ENCODE measurements around the gene CIITA. TPM values are rescaled to one million over a fixed set of nuclear protein-coding genes. Genes with fewer than 3 reads are reported as not detected.

CIITA gene
- total RNA-seq, 1 experiment from 2014 or later, result 22.4 TPM

DNA sequence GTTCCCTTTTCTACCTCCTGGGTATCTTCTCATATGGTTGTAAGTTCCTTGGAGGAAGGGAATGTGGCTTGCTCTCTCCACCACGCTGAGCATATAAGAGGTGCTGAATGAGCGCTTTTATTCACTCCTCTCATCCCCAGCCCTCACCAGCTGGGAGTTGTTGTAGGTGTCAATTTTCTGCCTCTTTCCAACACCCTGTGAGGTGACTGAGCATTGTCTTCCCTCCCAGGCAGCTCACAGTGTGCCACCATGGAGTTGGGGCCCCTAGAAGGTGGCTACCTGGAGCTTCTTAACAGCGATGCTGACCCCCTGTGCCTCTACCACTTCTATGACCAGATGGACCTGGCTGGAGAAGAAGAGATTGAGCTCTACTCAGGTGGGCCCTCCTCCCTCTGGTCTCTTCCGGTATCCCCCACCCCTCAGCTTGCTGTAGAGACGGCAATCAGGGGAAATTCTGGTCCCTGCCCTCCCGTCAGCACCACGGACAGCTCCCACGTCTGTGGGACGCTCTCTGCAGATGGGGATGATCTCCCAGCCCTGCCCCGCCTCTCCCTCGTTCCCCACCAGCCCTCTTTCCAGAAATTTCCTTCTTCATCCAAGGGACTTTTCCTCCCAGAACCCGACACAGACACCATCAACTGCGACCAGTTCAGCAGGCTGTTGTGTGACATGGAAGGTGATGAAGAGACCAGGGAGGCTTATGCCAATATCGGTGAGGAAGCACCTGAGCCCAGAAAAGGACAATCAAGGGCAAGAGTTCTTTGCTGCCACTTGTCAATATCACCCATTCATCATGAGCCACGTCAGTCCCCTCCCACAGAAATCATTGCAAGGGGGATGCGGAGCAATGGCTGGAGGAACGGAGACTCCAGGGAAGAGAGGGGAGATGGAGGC lies 18.3 kb downstream of the CIITA start:
- H3K9me3 Mint-ChIP-seq (ENCODE audit: low read depth, unreplicated experiment), result no peaks in the 10 kb centered on the region
- DNase-seq, result peak; percentile 15
- intact Hi-C loops (cut with micrococcal nuclease; ENCODE audit: unreplicated experiment), result no loop called here
- H3K27me3 Mint-ChIP-seq (ENCODE audit: unreplicated experiment), result no peaks in the 10 kb centered on the region
- TF ChIP-seq, protein P1, sequence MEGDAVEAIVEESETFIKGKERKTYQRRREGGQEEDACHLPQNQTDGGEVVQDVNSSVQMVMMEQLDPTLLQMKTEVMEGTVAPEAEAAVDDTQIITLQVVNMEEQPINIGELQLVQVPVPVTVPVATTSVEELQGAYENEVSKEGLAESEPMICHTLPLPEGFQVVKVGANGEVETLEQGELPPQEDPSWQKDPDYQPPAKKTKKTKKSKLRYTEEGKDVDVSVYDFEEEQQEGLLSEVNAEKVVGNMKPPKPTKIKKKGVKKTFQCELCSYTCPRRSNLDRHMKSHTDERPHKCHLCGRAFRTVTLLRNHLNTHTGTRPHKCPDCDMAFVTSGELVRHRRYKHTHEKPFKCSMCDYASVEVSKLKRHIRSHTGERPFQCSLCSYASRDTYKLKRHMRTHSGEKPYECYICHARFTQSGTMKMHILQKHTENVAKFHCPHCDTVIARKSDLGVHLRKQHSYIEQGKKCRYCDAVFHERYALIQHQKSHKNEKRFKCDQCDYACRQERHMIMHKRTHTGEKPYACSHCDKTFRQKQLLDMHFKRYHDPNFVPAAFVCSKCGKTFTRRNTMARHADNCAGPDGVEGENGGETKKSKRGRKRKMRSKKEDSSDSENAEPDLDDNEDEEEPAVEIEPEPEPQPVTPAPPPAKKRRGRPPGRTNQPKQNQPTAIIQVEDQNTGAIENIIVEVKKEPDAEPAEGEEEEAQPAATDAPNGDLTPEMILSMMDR (IDR thresholded peaks at IDR 0.05; ENCODE audit: unreplicated experiment), result no peak
- no peak overlapping the region for H3K4me3 Mint-ChIP-seq (ENCODE audit: low read depth, unreplicated experiment)
- no TSS peak for BruUV-seq (replicated peaks)
- H3K36me3 Mint-ChIP-seq (ENCODE audit: insufficient read depth, unreplicated experiment), result no peaks in the 10 kb centered on the region
- H3K27ac Mint-ChIP-seq (ENCODE audit: unreplicated experiment), result no peak overlapping the region
- CTCF ChIA-PET, result interaction anchor here (0.8 kb wide), 1 partner anchor 24 kb away, joined by 3 read pairs; no protein-coding TSS in a partner anchor
- H3K4me1 Mint-ChIP-seq (ENCODE audit: low read depth, unreplicated experiment), result peaks cover 10% of the 10 kb centered on the region

DNA sequence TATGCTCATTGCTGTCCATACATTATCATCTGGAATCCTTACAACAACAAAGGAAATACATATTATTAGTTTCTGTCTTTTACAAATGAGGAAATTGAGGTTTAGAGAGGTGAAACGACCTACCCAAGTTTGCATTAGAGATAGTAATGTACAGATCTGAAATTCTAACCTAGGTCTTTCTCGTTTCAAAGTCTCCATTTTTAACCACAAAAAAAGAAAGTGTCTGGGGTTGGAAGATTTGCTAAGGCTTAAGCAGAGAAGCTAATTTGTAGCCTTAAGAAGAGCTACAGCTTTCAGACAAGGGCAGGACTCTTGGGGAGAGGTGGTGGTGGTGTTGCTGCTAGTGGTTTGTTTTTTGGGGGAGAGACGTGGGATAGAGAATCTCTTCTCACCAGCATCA lies 19.2 kb downstream of the CIITA start:
- Mint-ChIP-seq H3K27ac (ENCODE audit: unreplicated experiment) (no peak overlapping the region), H3K4me1 (ENCODE audit: low read depth, unreplicated experiment) (peaks cover 10% of the 10 kb centered on the region), H3K9me3 (ENCODE audit: low read depth, unreplicated experiment) (no peaks in the 10 kb centered on the region), H3K27me3 (ENCODE audit: unreplicated experiment) (no peaks in the 10 kb centered on the region), H3K4me3 (ENCODE audit: low read depth, unreplicated experiment) (no peak overlapping the region), H3K36me3 (ENCODE audit: insufficient read depth, unreplicated experiment) (no peaks in the 10 kb centered on the region)
- DNase-seq, result no peak
- CTCF ChIA-PET, result no interaction called here
- BruUV-seq (replicated peaks), result no TSS peak
- TF ChIP-seq, protein P1 (IDR thresholded peaks at IDR 0.05; ENCODE audit: unreplicated experiment), result no peak
- intact Hi-C loops (cut with micrococcal nuclease; ENCODE audit: unreplicated experiment), result no loop called here

DNA sequence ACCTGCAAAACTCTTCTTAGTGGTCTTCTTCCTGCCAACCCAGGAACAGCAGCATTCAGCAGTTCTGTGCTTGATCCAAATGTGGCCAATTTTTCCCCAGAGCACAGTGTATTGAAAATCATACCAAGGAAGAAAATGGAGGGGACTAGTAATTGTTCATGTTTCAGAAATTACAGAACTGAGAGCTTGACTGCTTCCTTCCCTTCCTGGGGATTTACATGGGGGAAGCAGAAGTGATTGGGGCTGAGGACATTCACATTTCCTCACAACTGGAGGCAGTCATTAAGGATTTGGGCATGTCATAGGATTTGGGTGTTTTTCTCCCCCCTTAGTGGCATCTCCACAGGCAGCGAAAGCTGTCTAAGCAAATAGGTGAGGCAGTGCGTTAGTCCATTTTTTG lies 19.7 kb downstream of the CIITA start:
- Mint-ChIP-seq H3K27me3 (ENCODE audit: unreplicated experiment) (no peaks in the 10 kb centered on the region), H3K36me3 (ENCODE audit: insufficient read depth, unreplicated experiment) (no peaks in the 10 kb centered on the region), H3K9me3 (ENCODE audit: low read depth, unreplicated experiment) (no peaks in the 10 kb centered on the region), H3K4me3 (ENCODE audit: low read depth, unreplicated experiment) (no peak overlapping the region), H3K4me1 (ENCODE audit: low read depth, unreplicated experiment) (peaks cover 10% of the 10 kb centered on the region), H3K27ac (ENCODE audit: unreplicated experiment) (no peak overlapping the region)
- TF ChIP-seq, protein P1 (IDR thresholded peaks at IDR 0.05; ENCODE audit: unreplicated experiment), result no peak
- DNase-seq, result no peak
- CTCF ChIA-PET, result no interaction called here
- BruUV-seq (replicated peaks), result no TSS peak
- intact Hi-C loops (cut with micrococcal nuclease; ENCODE audit: unreplicated experiment), result no loop called here

DNA sequence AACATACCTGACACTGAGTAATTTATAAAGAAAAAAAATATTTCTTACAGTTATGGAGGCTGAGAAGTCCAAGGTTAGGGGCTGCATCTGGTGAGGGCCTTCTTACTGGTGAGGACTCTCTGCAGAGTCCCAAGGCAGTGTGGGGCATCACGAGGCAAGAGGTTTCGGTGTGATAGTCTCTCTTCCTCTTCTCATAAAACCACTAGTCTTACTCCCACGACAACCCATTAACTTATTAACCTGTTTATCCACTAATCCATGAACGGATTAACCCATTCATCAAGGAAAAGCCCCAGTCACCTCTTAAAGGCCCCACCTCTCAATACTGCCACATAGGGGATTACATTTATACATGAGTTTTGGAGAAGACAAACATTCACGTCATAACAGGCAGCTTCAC lies 20.1 kb downstream of the CIITA start:
- CTCF ChIA-PET, result no interaction called here
- Mint-ChIP-seq H3K4me1 (ENCODE audit: low read depth, unreplicated experiment) (peaks cover 10% of the 10 kb centered on the region), H3K27ac (ENCODE audit: unreplicated experiment) (no peak overlapping the region), H3K27me3 (ENCODE audit: unreplicated experiment) (no peaks in the 10 kb centered on the region), H3K9me3 (ENCODE audit: low read depth, unreplicated experiment) (no peaks in the 10 kb centered on the region), H3K4me3 (ENCODE audit: low read depth, unreplicated experiment) (no peak overlapping the region), H3K36me3 (ENCODE audit: insufficient read depth, unreplicated experiment) (no peaks in the 10 kb centered on the region)
- no peak for DNase-seq
- TF ChIP-seq, protein P1 (IDR thresholded peaks at IDR 0.05; ENCODE audit: unreplicated experiment), result no peak
- intact Hi-C loops (cut with micrococcal nuclease; ENCODE audit: unreplicated experiment), result no loop called here
- BruUV-seq (replicated peaks), result no TSS peak

Data from Calu3 (cell line).